GM20431 (cell line): ENCODE measurements around the gene CASP10.

ENCODE experiments used
- in situ Hi-C: fragments of 300-500 bp; cut with MseI, MboI; formaldehyde crosslinking; loops from one replicate; pipeline ENCODE4 v1.15.0; 2020; ENCODE audit warnings: low sequenced_read_pairs; ENCODE audit not compliant: unreplicated experiment

The CASP10 gene

GRCh38 chr2:201250741-201251140 lies 67.8 kb downstream of the CASP10 start:
- in situ Hi-C loops: no loop called here

GRCh38 chr2:201254081-201254730 lies 71.3 kb downstream of the CASP10 start:
- in situ Hi-C loops: no loop called here

GRCh38 chr2:201255408-201256033 lies 72.6 kb downstream of the CASP10 start:
- in situ Hi-C loops: no loop called here

GRCh38 chr2:201256082-201256481 lies 73.1 kb downstream of the CASP10 start:
- in situ Hi-C loops: no loop called here

GRCh38 chr2:201257381-201257955 lies 74.5 kb downstream of the CASP10 start:
- in situ Hi-C loops: no loop called here

GRCh38 chr2:201257956-201258665 lies 75.2 kb downstream of the CASP10 start:
- in situ Hi-C loops: no loop called here

- in situ Hi-C loops: no loop called here
Observed at GRCh38 chr2:201258666-201259615, 76.0 kb downstream of the CASP10 start.

GRCh38 chr2:201260302-201260800 lies 77.4 kb downstream of the CASP10 start, which contains the start of gene CASP8:
Gene CASP8 (plus strand): TSS chr2:201260536. CDS start chr2:201266487, 5,951 bp downstream.
- in situ Hi-C loops: no loop called here

- in situ Hi-C loops: no loop called here
Observed at GRCh38 chr2:201261471-201261870, 78.5 kb downstream of the CASP10 start.

- in situ Hi-C loops: no loop called here
Observed at GRCh38 chr2:201261906-201262305, 79.0 kb downstream of the CASP10 start.

GRCh38 chr2:201262718-201263117 lies 79.8 kb downstream of the CASP10 start:
- in situ Hi-C loops: no loop called here

GRCh38 chr2:201263779-201264178 lies 80.8 kb downstream of the CASP10 start:
- in situ Hi-C loops: no loop called here

- in situ Hi-C loops: no loop called here
Observed at GRCh38 chr2:201264472-201265173, 81.7 kb downstream of the CASP10 start.

GRCh38 chr2:201266629-201267028 lies 83.7 kb downstream of the CASP10 start:
- in situ Hi-C loops: no loop called here

GRCh38 chr2:201267278-201268030 lies 84.5 kb downstream of the CASP10 start:
- in situ Hi-C loops: no loop called here

- in situ Hi-C loops: no loop called here
Observed at GRCh38 chr2:201269764-201270163, 86.8 kb downstream of the CASP10 start.

- in situ Hi-C loops: no loop called here
Observed at GRCh38 chr2:201270293-201271001, 87.5 kb downstream of the CASP10 start.

- in situ Hi-C loops: no loop called here
Observed at GRCh38 chr2:201271917-201272316, 89.0 kb downstream of the CASP10 start.
